ENCODE results near the gene PTPRG. TPM values are rescaled to one million over a fixed set of nuclear protein-coding genes. Genes with fewer than 3 reads are reported as not detected.

Gene PTPRG
- total RNA-seq, 2 experiments from 2014 or later = 0.24 to 0.37 TPM

GRCh38 chr3:61613666-61614065, 52.3 kb downstream of the PTPRG start:
- H3K9me3 Mint-ChIP-seq = no peaks in the 10 kb centered on the region
- CTCF ChIA-PET = interaction anchor here (0.9 kb wide), 1 partner anchor 20 kb away, joined by 3 read pairs; no protein-coding TSS in a partner anchor
- H3K4me1 Mint-ChIP-seq (ENCODE audit: low read depth) = no peaks in the 10 kb centered on the region
- H3K27ac Mint-ChIP-seq = no peak overlapping the region
- H3K27me3 Mint-ChIP-seq (ENCODE audit: low read depth) = peaks cover 2% of the 10 kb centered on the region
- no peak overlapping the region for H3K4me3 Mint-ChIP-seq
- intact Hi-C loops (cut with micrococcal nuclease) = no loop called here
- no peak for DNase-seq
- no peaks in the 10 kb centered on the region for H3K36me3 Mint-ChIP-seq (ENCODE audit: low read depth)

- CTCF ChIA-PET = no interaction called here
- H3K27me3 Mint-ChIP-seq (ENCODE audit: low read depth) = peaks cover 5% of the 10 kb centered on the region
Measured at GRCh38 chr3:61615643-61616042, 54.3 kb downstream of the PTPRG start.

GRCh38 chr3:61616586-61616985, 55.2 kb downstream of the PTPRG start:
- intact Hi-C loops (cut with micrococcal nuclease) = no loop called here
- DNase-seq = no peak
- H3K27me3 Mint-ChIP-seq (ENCODE audit: low read depth) = peaks cover 5% of the 10 kb centered on the region

More at GRCh38 chr3:61615643-61616042, 54.3 kb downstream of the PTPRG start:
- no peak for DNase-seq
- no peak overlapping the region for H3K4me3 Mint-ChIP-seq
- no peaks in the 10 kb centered on the region for H3K36me3 Mint-ChIP-seq (ENCODE audit: low read depth)
- no peaks in the 10 kb centered on the region for H3K9me3 Mint-ChIP-seq
- no peak overlapping the region for H3K27ac Mint-ChIP-seq
- no peaks in the 10 kb centered on the region for H3K4me1 Mint-ChIP-seq (ENCODE audit: low read depth)
- intact Hi-C loops (cut with micrococcal nuclease) = no loop called here

GRCh38 chr3:61617041-61617440, 55.7 kb downstream of the PTPRG start:
- Mint-ChIP-seq H3K27me3 (ENCODE audit: low read depth) (peaks cover 5% of the 10 kb centered on the region), H3K4me1 (ENCODE audit: low read depth) (no peaks in the 10 kb centered on the region), H3K27ac (no peak overlapping the region), H3K36me3 (ENCODE audit: low read depth) (no peaks in the 10 kb centered on the region), H3K9me3 (no peaks in the 10 kb centered on the region), H3K4me3 (no peak overlapping the region)
- CTCF ChIA-PET = no interaction called here
- DNase-seq = no peak
- intact Hi-C loops (cut with micrococcal nuclease) = no loop called here

More at GRCh38 chr3:61616586-61616985, 55.2 kb downstream of the PTPRG start:
- no peaks in the 10 kb centered on the region for H3K4me1 Mint-ChIP-seq (ENCODE audit: low read depth)
- H3K36me3 Mint-ChIP-seq (ENCODE audit: low read depth) = no peaks in the 10 kb centered on the region
- CTCF ChIA-PET = no interaction called here
- H3K4me3 Mint-ChIP-seq = no peak overlapping the region
- H3K9me3 Mint-ChIP-seq = no peaks in the 10 kb centered on the region
- no peak overlapping the region for H3K27ac Mint-ChIP-seq

- Mint-ChIP-seq H3K36me3 (ENCODE audit: low read depth) (no peaks in the 10 kb centered on the region), H3K4me3 (no peak overlapping the region), H3K4me1 (ENCODE audit: low read depth) (no peaks in the 10 kb centered on the region), H3K27me3 (ENCODE audit: low read depth) (peaks cover 5% of the 10 kb centered on the region), H3K9me3 (no peaks in the 10 kb centered on the region), H3K27ac (no peak overlapping the region)
- intact Hi-C loops (cut with micrococcal nuclease) = no loop called here
- CTCF ChIA-PET = no interaction called here
- DNase-seq = no peak
Measured at GRCh38 chr3:61617651-61618050, 56.3 kb downstream of the PTPRG start.

GRCh38 chr3:61618231-61618630, 56.9 kb downstream of the PTPRG start:
- intact Hi-C loops (cut with micrococcal nuclease) = no loop called here
- H3K27ac Mint-ChIP-seq = no peak overlapping the region
- H3K36me3 Mint-ChIP-seq (ENCODE audit: low read depth) = no peaks in the 10 kb centered on the region
- CTCF ChIA-PET = no interaction called here
- no peak overlapping the region for H3K4me3 Mint-ChIP-seq
- H3K4me1 Mint-ChIP-seq (ENCODE audit: low read depth) = no peaks in the 10 kb centered on the region
- H3K9me3 Mint-ChIP-seq = no peaks in the 10 kb centered on the region
- no peak for DNase-seq
- peaks cover 5% of the 10 kb centered on the region for H3K27me3 Mint-ChIP-seq (ENCODE audit: low read depth)

GRCh38 chr3:61618871-61619270, 57.5 kb downstream of the PTPRG start:
- Mint-ChIP-seq H3K4me1 (ENCODE audit: low read depth) (no peaks in the 10 kb centered on the region), H3K27ac (no peak overlapping the region), H3K36me3 (ENCODE audit: low read depth) (no peaks in the 10 kb centered on the region), H3K9me3 (no peaks in the 10 kb centered on the region), H3K4me3 (no peak overlapping the region), H3K27me3 (ENCODE audit: low read depth) (peaks cover 5% of the 10 kb centered on the region)
- DNase-seq = no peak
- CTCF ChIA-PET = no interaction called here
- intact Hi-C loops (cut with micrococcal nuclease) = no loop called here

- Mint-ChIP-seq H3K36me3 (ENCODE audit: low read depth) (no peaks in the 10 kb centered on the region), H3K4me3 (no peak overlapping the region)
- no peak for DNase-seq
Measured at GRCh38 chr3:61620073-61620472, 58.7 kb downstream of the PTPRG start.

GRCh38 chr3:61624300-61624699, 62.9 kb downstream of the PTPRG start:
- Mint-ChIP-seq H3K9me3 (no peaks in the 10 kb centered on the region), H3K27me3 (ENCODE audit: low read depth) (peaks cover 3% of the 10 kb centered on the region), H3K27ac (no peak overlapping the region), H3K4me3 (no peak overlapping the region), H3K4me1 (ENCODE audit: low read depth) (no peaks in the 10 kb centered on the region), H3K36me3 (ENCODE audit: low read depth) (no peaks in the 10 kb centered on the region)
- CTCF ChIA-PET = no interaction called here
- intact Hi-C loops (cut with micrococcal nuclease) = no loop called here
- DNase-seq = no peak

More at GRCh38 chr3:61620073-61620472, 58.7 kb downstream of the PTPRG start:
- Mint-ChIP-seq H3K27me3 (ENCODE audit: low read depth) (peaks cover 5% of the 10 kb centered on the region), H3K9me3 (no peaks in the 10 kb centered on the region), H3K4me1 (ENCODE audit: low read depth) (no peaks in the 10 kb centered on the region), H3K27ac (no peak overlapping the region)
- intact Hi-C loops (cut with micrococcal nuclease) = no loop called here
- CTCF ChIA-PET = interaction anchor here (0.7 kb wide), 1 partner anchor 9 kb away, joined by 5 read pairs; no protein-coding TSS in a partner anchor

GRCh38 chr3:61625429-61625828, 64.1 kb downstream of the PTPRG start:
- Mint-ChIP-seq H3K9me3 (no peaks in the 10 kb centered on the region), H3K36me3 (ENCODE audit: low read depth) (no peaks in the 10 kb centered on the region), H3K27ac (no peak overlapping the region), H3K4me1 (ENCODE audit: low read depth) (no peaks in the 10 kb centered on the region), H3K4me3 (no peak overlapping the region), H3K27me3 (ENCODE audit: low read depth) (no peaks in the 10 kb centered on the region)
- intact Hi-C loops (cut with micrococcal nuclease) = no loop called here
- CTCF ChIA-PET = no interaction called here
- no peak for DNase-seq

- Mint-ChIP-seq H3K9me3 (no peaks in the 10 kb centered on the region), H3K27me3 (ENCODE audit: low read depth) (no peaks in the 10 kb centered on the region)
- intact Hi-C loops (cut with micrococcal nuclease) = no loop called here
Measured at GRCh38 chr3:61626484-61626883, 65.1 kb downstream of the PTPRG start.

GRCh38 chr3:61627768-61628185, 66.4 kb downstream of the PTPRG start:
- Mint-ChIP-seq H3K9me3 (no peaks in the 10 kb centered on the region), H3K27ac (no peak overlapping the region), H3K36me3 (ENCODE audit: low read depth) (no peaks in the 10 kb centered on the region), H3K4me3 (no peak overlapping the region), H3K4me1 (ENCODE audit: low read depth) (no peaks in the 10 kb centered on the region), H3K27me3 (ENCODE audit: low read depth) (peaks cover 2% of the 10 kb centered on the region)
- CTCF ChIA-PET = no interaction called here
- intact Hi-C loops (cut with micrococcal nuclease) = no loop called here
- DNase-seq = no peak

More at GRCh38 chr3:61626484-61626883, 65.1 kb downstream of the PTPRG start:
- DNase-seq = no peak
- H3K27ac Mint-ChIP-seq = no peak overlapping the region
- H3K4me3 Mint-ChIP-seq = no peak overlapping the region
- no peaks in the 10 kb centered on the region for H3K36me3 Mint-ChIP-seq (ENCODE audit: low read depth)
- no peaks in the 10 kb centered on the region for H3K4me1 Mint-ChIP-seq (ENCODE audit: low read depth)
- CTCF ChIA-PET = no interaction called here

GRCh38 chr3:61628636-61629035, 67.3 kb downstream of the PTPRG start:
- intact Hi-C loops (cut with micrococcal nuclease) = no loop called here
- H3K4me1 Mint-ChIP-seq (ENCODE audit: low read depth) = no peaks in the 10 kb centered on the region
- H3K27ac Mint-ChIP-seq = no peak overlapping the region
- no peak for DNase-seq
- CTCF ChIA-PET = interaction anchor here (0.8 kb wide), 1 partner anchor 9 kb away, joined by 5 read pairs; no protein-coding TSS in a partner anchor
- H3K9me3 Mint-ChIP-seq = no peaks in the 10 kb centered on the region
- H3K4me3 Mint-ChIP-seq = no peak overlapping the region
- H3K36me3 Mint-ChIP-seq (ENCODE audit: low read depth) = no peaks in the 10 kb centered on the region
- peaks cover 6% of the 10 kb centered on the region for H3K27me3 Mint-ChIP-seq (ENCODE audit: low read depth)
